ENCODE data around the gene NAV2.

The NAV2 gene

DNA sequence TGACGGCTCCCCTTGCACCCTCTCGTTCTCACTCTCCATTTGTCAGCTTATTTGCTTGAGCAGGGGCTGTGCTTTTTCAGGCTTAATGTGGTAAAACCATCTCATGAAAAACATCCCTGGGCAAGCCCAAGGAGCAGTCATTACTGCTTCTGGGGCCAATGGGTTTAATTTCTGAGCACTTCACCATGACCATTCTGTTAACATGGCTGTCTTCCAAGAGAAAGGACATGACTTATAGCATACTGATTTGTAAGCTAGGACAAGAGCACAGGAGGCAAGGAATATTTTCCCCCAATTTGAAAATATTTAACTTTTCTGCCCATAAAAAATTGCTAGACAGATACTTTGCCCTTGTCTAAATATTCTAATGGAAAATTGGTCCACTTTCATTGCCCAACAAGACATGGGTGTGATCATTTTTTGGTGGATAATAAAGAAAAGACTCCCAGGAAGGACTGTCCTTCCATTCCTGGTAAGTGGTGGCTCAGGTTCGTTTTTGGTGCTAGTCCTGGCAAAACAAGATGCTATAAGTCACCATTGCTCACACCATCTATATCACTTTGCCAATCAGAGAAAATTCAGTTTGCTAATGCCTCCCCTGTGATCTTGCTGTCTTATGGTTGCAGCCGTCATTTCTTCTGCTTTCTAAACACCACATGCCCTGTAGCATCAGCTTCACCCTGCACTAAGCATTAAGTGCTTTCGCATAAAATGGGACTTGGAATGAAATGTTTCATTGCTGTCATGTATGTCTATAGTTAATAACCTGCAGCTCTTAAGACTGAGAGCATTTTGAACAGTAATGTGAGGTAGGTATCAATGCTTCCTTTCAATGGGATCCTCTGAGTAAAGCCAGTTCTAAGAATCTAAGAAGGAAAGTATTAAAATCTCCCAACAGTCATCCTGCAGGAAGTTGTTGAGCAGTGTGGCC, 339.1 kb downstream of the NAV2 start:
- FAIRE-seq (no peak), DNase-seq (ENCODE audit: low spot score) (no peak)

DNA sequence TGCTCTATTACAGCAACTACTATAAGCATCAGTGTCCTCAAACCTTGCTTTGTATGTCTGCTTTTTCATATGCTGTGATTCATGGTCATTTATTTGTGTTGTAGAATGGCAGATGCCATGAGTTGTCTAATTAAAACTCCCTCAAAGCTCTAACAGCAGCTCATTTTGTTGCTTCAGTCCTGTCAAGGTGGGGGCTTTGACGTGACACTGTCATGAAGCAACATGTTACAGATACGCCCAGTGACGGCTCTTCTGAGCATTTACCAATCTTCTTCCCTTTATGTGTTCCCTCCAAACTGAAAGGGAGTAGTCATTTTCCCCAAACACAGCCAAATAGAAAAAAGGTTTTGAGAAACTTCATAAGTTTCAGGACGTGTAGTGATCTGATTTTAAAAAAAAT, 340.9 kb downstream of the NAV2 start:
- FAIRE-seq (no peak), DNase-seq (ENCODE audit: low spot score) (no peak)

DNA sequence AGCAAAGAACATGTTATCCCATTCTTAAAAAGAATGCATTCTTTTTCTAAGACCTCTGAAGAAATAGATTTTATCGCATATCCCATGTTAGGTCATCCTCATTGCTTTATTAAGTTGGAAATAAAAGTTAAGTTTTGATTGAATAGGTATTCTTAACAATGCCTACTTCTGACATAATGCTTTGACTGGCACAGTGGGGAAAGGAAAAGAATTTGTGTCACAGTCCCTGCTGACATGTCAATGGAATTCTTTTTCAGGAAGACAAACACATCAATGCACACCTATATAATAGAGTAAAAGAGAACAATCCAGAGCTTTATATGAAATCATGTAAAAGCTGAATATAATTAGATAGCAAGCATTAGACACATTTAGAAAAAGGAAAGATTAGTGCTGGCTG, 341.9 kb downstream of the NAV2 start:
- DNase-seq (ENCODE audit: low spot score) (no peak), FAIRE-seq (no peak)

DNA sequence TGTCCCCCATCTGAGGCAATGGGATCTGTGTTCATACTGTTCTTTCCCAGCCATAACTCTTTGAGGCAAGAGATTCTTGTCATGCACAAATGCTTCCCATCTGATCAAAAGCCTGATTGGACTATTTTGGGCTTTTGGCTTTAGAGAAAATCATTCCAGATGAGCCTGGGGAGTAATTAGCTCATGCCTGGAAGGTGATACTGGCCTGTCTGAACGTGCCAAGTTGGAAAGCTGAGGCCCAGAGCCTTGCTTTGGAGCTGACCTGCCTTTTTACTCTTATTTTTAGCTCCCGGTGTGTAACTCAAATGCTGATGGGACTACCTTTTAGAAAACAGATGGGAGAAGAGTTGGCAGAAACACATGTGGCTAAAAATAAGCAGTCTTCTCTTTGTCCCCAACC, 342.7 kb downstream of the NAV2 start:
- DNase-seq (ENCODE audit: low spot score), result no peak

DNA sequence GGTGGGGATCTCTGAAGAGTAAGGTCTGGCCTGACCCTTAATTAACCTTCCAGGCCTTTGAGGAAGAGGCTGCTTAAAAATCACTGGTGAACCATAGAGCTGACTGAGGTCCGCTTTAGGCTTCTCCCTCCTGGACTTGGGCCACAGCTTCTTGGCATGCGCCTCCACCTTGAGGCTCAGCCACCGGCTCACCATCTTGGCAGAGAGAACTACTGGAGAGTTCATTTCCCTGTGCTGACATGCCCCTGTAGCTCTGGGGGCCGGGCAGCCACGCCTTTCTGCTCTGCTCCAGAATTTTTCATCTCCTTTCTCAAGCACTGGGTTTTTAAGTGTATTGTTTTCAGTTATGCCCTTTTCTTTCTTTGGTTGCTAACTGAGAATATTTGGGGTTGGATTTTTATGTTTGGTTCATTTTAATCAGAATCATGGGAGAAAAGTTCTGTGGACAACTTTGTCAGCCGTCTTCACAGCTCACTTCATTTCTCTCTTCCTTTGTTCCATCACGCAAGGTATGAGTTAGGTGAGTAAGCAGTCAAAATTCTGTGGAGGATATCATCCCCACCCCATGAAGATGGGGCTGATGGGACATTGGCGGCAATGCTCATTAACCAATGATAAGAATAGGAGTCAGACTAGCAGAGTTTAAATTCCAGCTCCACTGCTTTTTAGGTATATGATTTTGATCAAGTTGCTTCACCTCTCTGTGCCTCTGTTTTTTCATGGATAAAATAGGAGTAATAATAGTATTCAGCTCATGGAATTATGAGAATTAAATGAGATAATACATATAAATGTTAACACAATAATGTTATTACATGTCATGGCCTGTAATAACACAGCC, 343.7 kb downstream of the NAV2 start:
- FAIRE-seq (no peak), DNase-seq (ENCODE audit: low spot score) (no peak)

More for the DNA sequence above, 342.7 kb downstream of the NAV2 start:
- no peak for FAIRE-seq

DNA sequence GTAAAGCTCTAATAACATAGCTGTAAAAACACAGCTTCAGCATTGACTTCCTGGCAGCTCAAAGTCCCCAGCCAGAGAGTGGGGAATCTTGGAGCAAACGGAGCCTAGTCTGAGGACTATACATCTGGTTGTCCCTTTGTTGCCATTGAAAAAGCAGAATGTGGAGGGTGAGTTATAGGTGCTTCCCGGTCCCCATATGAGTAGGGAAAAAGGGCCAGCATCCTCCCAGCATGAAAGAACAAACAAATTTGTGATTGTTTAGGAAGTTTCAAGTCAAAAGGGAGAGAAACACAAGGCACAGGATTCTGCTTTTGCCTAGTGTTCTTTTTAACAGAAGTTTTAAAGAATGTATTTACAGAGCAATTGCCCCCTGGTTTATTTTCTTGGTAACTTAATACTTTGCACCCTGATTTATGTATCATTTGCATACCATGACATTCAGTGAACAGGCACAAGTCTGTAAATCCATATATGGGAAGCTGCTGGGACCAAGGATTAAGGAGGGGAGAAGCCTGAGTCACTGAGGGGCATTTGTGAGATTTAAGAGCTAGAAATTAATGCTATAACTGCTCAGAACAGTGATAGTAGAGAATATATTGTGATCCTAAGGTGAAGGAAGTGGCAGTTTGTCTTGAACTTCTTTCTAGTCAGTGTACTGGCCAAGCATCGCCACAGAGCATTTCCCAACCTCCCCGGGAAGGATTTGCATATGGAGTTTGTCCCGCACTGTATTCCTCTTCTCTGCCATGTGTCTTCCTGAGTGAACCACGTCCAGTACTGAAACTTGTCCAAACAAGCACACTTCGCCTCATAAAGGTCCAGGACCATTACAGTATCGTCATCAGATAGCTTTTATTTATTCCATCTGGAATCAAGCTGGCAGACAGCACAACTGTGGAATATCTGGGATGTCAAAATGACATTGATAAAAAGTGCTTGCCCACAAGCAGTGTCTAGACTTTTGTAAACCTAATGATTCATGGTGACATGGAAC, 344.6 kb downstream of the NAV2 start:
- FAIRE-seq (no peak), DNase-seq (ENCODE audit: low spot score) (no peak)

DNA sequence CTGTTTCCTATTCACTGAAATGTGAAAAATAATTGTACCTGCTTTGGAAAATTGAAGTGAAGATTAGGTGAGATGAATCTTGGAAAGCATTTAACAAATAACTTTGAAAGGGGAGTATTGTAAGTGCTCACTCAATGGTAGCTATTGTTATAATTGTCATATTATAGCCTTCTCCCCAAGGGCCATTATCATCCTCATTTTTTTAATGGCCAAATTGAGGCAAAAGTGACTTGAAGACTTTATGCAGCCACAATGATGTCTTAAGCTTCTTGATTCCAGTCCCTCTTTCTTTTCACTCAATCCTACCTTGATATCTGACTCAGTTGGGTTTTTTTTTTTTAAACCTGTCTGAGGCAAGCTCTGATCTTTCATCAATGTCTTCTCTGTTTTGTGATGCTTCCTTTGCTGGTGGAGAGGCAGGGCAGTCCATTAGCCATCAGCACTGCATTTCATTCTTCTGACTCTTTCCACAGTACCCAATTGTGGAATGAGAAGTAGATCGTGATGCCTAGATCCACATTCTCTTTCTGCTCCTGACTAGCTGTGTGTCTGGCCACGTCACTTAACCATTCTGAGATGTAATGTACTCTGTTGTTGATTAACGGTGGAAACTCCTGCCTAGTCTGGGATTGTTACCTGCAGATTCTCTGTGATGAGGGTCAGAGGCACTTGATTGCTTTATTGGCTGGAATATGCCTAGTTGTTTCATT, 346.3 kb downstream of the NAV2 start:
- DNase-seq (ENCODE audit: low spot score), result no peak
- no peak for FAIRE-seq

DNA sequence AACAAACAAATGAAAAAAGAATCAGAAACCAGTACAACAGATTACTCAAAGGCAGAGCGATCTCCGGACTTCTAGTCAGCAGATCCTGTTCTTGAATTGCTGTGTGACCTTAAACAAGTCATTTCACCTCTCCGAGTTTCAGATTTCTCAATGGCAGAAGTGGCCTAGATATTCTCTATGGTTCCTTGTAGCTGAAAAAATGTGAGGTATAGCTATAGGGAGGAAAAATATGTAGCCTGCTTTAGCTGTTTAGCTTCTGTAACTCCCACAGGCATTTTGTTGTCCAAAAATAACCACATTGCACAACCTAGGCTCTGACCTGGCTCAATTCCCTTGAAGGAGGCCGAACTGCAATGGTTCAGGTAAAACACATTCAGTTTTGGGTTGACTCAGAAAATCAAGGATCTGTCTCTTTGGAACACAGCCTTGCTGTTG, 347.0 kb downstream of the NAV2 start:
- FAIRE-seq, result no peak
- DNase-seq (ENCODE audit: low spot score), result no peak

DNA sequence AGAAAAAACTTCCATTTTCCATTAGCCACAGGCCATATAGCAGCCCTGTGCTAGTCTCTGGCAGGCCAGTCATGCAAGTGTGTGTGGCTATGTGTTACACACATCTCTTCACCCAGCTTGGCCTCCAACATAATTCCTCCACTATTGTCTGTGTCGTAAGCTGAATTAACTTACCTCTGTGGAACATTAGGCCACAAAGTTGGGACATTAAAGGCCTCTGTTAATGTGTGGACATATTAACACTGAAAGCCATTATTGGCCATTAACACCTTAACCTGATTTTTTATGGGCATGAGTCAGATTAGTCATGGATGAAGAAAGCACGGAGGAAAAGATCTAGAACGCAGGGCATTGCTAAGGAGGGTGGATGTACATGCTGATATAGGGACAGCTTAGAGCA, 347.5 kb downstream of the NAV2 start:
- FAIRE-seq (no peak), DNase-seq (ENCODE audit: low spot score) (no peak)

DNA sequence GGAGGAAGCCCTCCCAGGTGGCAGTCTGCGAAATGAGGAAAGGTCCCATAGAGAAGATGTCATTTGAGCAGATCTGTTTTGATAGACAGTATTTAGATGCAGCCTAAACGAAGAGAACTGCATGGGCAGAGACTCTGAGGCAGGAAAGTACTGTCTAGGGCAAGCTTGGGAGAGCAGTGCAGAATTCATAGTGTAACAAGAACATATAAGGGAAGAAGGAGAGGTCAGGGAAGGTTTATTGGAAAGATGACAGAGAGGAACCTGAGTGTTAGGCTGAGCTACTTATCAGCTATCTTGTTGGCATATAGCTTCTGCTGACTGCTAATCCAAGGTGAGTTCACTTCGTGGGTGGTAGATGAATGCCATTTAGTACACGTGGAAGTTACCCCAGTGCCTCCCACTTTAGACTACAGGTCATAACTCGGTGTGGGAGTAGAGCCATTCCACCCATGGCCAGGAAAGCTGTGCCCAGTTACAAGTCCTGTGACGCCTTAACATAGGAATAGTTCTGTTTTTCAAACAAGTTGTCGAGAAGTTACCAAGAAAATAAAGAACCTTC, 348.1 kb downstream of the NAV2 start:
- no peak for FAIRE-seq
- DNase-seq (ENCODE audit: low spot score), result no peak

DNA sequence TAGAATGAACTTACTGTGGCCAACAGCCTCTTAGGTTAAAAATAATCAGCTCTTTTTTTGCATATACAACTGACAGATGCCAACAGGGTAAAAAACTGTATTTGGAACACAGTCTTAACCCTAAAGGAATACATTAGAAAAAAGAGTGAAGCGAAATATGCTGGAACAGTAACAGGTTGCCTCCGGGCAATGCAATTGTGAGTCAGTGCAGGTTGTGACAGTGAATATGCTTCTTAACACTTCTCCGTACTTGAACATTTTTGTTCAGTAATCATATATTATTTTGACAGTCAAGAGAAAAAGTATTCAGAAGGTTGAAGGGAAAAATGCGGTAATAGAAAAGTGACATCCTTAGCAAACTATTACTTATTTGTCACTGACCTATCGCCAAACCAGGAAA, 349.1 kb downstream of the NAV2 start:
- FAIRE-seq, result no peak
- no peak for DNase-seq (ENCODE audit: low spot score)

DNA sequence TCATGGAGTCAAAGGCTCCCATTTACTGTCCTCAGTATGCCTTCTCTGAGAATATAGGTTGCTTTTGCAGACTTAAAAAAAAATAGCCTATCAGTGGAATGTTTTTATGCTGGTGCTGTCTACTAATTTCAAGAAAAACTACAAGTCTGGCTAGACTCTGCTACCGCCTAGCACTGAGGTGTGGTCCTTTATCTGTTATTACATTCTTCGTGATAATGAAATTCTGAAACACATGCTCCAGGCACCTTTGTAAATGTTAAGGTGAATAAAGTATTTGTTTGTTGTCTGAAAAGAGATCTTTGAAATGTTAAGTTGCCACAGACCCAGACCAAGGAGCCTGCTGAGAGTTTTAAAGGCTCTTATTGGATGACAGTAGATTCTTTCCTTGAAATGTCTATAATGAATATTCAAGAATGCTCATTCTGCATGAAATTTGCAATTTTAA, 352.3 kb downstream of the NAV2 start:
- no peak for DNase-seq (ENCODE audit: low spot score)
- FAIRE-seq, result no peak

DNA sequence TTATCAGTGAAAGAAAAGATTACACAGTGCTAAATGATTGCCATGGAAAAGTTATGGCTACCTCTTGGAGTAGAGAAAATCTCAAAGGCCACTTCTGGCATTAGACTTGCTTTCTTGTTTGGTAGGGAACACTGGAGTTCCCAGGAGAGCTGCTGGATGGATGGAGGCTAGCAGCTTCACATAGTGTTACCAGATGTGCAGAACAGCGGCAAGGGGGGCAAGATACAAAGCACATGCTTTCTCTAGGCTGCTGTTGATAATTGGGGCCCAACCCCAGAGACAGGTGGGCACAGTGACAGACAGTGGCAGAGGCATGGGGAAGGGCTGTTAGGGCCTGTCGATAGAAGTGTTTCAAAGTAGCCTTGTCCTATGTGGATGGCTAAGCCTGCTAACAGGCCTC, 352.8 kb downstream of the NAV2 start:
- no peak for FAIRE-seq

DNA sequence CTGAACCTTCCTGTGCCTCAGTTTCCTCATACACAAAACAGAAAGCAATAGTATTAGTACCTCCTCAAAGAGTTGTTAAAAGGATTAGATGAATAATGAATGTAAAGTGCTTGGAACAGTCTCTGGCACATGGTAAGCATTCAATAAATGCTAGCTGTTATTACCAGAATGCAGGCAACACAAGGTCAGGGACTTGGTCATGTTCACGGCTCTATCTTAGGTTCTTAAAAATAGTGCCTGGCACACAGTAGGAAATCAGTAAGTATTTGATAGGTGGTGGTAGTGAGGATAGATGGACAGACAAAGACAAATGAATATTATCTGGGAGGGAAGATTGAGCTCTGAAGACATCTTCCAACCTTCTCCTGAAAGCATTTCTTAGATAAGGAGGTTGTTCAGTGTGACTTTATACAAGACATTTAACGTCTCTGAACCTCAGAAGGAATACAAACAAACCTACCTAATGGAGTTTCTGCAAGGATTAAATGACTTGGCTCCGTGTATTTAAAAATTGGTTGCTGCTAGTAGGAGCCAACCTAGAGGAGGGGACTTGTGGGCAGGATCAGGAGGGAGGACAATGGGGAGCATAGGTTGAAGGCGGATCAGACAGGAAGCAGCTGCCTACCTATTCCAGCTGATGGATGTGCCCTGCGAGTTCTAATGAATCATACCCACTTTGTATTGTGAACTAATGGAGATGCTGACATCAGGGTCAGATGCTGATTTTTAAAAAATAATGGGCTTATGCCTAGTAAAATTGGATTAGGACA, 353.6 kb downstream of the NAV2 start:
- DNase-seq (ENCODE audit: low spot score) (no peak), FAIRE-seq (no peak)

More for the DNA sequence above, 352.8 kb downstream of the NAV2 start:
- no peak for DNase-seq (ENCODE audit: low spot score)

DNA sequence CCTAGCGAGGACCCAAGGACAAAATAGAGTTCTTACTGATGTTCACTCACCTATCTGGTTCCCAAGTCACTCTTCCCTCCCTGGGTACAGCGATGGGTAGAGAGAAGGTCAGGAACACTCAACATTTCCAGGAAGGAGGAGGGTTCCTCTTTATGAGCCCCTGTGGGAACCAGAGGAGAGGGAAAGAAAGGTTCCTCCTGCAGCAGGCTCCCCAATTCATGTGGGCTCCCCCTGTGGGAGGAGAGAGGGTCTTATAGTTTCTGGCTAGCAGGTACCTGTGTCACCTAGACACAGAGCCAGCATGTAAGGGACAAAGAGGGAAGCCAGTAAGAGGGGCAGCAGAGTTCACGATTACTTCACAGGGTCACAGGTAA, 354.1 kb downstream of the NAV2 start:
- DNase-seq (ENCODE audit: low spot score) (no peak), FAIRE-seq (no peak)

DNA sequence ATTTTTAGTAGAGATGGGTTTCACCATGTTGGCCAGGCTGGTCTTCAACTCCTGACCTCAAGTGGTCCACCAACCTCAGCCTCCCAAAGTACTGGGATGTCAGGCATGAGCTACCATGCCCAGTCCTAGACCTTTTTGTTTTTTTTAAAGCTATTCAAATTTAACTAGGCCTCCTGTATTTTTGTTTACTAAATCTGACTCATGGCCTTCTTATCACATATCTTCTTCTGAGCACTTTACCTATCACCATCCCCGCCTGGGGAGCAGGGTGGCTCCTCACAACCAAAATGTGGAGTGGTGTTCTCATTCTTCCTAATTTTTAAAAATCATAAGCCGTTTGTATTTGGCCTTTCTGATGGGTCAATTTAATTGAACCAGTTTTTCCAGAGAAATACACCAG, 355.0 kb downstream of the NAV2 start:
- FAIRE-seq (no peak), DNase-seq (ENCODE audit: low spot score) (no peak)

DNA sequence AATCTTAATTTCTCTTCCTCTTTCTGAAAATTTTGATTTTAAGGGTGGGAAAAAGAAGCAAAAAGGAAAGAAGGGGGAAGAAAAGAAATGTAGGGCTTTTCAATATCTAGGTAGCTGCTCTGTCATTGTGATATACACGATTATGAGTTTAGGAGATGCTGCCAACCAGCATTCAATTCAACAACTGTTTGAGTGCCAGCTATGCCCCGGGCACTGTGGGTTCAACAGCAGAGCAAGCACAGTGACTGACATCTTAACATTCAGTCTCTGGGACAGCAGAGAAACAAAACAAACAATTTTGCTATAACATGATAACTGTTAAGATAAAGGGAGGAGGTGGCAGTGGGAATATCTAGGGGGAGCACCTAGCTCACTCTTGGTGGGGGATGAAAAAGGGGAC, 356.1 kb downstream of the NAV2 start:
- DNase-seq (ENCODE audit: low spot score) (no peak), FAIRE-seq (no peak)

DNA sequence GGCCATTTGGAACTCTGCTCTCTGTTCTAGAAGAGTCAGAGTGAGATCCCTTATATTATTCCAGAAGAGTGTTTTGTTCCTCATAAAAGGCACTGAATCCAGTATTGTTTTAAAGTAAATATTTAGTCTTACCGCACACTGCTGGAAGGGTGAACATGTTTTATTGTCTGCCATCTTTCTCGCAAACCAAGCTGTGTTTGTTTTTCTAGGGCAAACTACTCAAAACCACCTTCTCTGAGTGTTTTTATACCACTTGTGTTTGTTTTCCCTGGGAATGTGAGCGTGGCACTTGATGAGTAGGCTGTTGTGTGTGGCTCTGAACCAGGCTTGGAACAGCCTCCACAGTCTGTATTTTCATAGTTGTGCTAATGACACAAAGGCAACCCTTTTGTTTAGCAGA, 357.8 kb downstream of the NAV2 start:
- DNase-seq (ENCODE audit: low spot score) (no peak), FAIRE-seq (no peak)

DNA sequence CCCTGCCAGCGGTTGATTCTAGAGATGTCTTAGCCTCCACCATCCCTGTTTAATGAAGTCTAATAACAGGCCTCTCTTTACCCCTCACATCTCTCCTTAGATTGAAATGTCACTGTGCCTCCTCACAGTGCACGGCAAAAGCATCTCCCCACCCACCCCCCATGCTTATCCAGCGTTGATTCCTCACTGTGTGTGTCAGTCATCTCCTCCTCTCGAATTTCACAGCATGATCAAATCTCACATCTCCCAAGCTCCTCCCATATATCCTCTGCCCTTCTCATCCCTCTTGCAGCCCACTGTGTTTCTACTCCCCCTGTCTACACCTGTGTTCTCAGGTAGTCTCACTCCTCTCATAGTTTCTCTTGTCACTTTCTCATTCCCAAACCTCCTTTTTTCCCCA, 363.0 kb downstream of the NAV2 start:
- FAIRE-seq (no peak), DNase-seq (ENCODE audit: low spot score) (no peak)
